GM13976 (cell line): ENCODE results near the gene SAG.
"Not testable (repeated sequence)": the region's sequence is repeated elsewhere in the genome, so short reads cannot be mapped to it uniquely, and the experiment has no call there.

Source experiments
- DNase-seq: peaks from one replicate; pipeline ENCODE4 v3.0.0; 2012; ENCODE audit warnings: low spot score
- in situ Hi-C: fragments of 300-500 bp; cut with MboI; formaldehyde crosslinking; loops from one replicate; pipeline ENCODE4 v1.12.0; 2022; ENCODE audit warnings: low sequenced_read_pairs, mixed read lengths, inconsistent platforms; ENCODE audit not compliant: unreplicated experiment
- TF ChIP-seq, protein P1 (sequence below): IDR thresholded peaks from 2 replicates; pipeline ENCODE4 v1.5.1; 2012; ENCODE audit warnings: borderline replicate concordance, mild to moderate bottlenecking; ENCODE audit not compliant: insufficient read depth; ENCODE audit errors: extremely low read depth, missing control alignments, control extremely low read depth

The SAG gene

DNA sequence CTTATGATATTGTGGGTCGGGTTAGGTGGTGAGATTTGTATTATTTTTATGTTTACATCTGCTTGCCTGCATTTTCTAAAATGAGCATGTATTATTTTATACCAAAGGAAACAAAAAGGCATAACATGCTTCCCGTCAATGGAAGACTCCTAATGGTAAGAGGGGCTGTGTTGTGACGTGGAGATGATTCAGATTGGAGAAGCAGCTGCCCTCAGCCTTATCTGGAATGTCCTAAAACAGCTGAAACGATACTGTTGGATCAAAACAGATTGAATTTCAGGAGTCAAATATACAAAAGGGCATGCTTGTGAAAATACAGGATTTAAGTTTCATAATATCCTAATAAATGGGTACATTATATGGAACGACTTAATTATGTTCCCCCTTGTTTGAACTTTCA, 65.7 kb downstream of the SAG start:
- no peak for DNase-seq
- in situ Hi-C loops: no loop called here
- TF ChIP-seq, protein P1, sequence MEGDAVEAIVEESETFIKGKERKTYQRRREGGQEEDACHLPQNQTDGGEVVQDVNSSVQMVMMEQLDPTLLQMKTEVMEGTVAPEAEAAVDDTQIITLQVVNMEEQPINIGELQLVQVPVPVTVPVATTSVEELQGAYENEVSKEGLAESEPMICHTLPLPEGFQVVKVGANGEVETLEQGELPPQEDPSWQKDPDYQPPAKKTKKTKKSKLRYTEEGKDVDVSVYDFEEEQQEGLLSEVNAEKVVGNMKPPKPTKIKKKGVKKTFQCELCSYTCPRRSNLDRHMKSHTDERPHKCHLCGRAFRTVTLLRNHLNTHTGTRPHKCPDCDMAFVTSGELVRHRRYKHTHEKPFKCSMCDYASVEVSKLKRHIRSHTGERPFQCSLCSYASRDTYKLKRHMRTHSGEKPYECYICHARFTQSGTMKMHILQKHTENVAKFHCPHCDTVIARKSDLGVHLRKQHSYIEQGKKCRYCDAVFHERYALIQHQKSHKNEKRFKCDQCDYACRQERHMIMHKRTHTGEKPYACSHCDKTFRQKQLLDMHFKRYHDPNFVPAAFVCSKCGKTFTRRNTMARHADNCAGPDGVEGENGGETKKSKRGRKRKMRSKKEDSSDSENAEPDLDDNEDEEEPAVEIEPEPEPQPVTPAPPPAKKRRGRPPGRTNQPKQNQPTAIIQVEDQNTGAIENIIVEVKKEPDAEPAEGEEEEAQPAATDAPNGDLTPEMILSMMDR: no peak

GRCh38 chr2:233374776-233375175, 67.2 kb downstream of the SAG start:
- in situ Hi-C loops, DNase-seq: not testable (repeated sequence)

GRCh38 chr2:233375490-233376314, 68.1 kb downstream of the SAG start:
- in situ Hi-C loops: no loop called here
- TF ChIP-seq, protein P1: no peak
- DNase-seq: no peak

DNA sequence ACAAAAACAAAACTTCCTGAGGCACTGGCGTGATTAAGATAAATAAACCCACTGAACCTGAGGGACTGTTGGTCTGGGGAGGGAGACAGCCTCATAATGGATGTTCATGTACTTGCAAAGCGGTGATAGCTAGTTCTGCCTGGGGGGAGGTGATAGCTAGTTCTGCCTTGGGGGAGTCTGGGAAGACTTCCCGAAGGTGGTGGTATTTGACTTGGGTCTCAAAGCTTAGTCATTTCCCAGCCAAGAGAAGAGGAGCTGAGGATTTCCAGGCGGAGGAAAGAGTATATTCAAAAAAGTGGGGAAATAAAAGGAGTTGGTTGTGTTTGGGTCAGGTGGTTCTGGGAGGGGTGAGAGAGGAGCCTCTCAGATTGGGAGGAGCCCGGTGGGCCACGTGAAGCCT, 71.4 kb downstream of the SAG start:
- no peak for DNase-seq
- TF ChIP-seq, protein P1: no peak
- in situ Hi-C loops: no loop called here

DNA sequence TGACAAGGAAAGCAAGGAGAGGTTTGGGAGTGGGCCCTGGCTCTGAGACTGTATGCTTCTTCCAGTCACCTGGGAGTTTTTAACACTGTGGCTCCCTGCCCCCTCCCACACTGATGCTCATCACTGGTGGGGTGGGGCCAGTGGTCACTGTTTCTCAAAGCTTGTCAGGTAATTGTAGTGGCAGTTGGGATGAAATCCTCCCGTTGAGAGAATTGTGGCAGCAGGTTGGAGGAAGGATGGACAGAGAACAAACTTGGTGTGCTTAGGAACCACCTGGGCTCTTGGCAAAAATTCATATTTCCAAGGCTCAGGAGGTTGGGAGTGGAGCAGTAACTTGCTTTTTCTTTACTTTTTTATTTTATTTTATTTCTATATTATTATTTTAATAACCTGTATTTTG, 71.8 kb downstream of the SAG start:
- in situ Hi-C loops: no loop called here
- no peak for DNase-seq
- TF ChIP-seq, protein P1: no peak

DNA sequence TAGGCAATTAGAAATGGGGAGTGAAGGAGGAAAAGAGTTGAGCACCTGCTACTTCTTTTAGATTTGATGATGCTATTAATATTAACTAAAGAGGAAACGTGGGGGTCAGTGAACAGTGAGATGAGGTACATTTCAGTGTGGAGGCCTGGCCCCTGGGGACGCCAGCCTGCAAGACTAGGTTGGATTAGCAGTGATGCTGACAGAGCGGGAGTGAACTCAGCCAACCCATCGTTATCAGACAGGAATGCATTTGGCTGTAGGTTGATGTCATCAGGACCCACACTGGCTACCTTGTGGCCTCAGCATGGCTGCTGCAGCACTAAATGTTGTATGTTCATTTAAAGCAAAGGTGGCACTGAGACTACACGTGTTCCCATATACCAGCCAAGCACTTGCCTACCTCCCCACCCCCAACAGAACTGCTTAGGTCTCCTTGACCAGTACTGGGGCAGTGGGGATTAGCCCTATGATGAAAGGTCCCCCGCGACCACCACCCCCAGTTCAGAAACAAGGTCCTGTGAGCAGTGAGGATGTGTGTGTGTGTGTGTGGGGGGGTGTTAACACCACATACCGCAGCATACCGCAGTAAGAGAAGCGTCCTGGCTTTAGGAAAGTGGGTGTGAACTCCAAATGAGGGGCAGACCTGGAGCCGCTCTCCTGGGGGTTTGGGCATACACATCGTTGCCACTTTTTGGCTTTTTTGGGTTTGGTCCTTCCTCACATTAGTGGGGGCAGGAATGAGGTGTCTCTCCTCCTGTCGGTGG, 72.7 kb downstream of the SAG start:
- TF ChIP-seq, protein P1: no peak
- DNase-seq: no peak

More for the DNA sequence above, 72.7 kb downstream of the SAG start:
- in situ Hi-C loops: no loop called here
